Ovary (tissue), 9 donors: Measurements from ENCODE around the gene MECP2. TPM values are rescaled to one million over a fixed set of nuclear protein-coding genes. Genes with fewer than 3 reads are reported as not detected.
A peak's percentile ranks its signal among the peaks of the same experiment; 100 is the strongest.

Experiments used
- DNase-seq, 5 donors: peaks; one replicate each; pipeline ENCODE4 v3.0.0-alpha.2; 2019 to 2020
- H3K27ac ChIP-seq, 2 donors: fragments of 200-600 bp; one replicate each; pipeline versions ENCODE4 v1.5.1 to v1.8.0; 2019 to 2022
- H3K27me3 ChIP-seq: fragments of 200-600 bp; one replicate; pipeline ENCODE4 v1.8.0; 2022
- H3K36me3 ChIP-seq: fragments of 200-600 bp; sonication (generic); one replicate; pipeline ENCODE4 v1.5.1; 2019
- H3K4me1 ChIP-seq: one replicate; pipeline ENCODE4 v1.8.1; 2013; ENCODE audit warnings: mild to moderate bottlenecking, moderate library complexity; ENCODE audit not compliant: insufficient read depth
- H3K4me3 ChIP-seq: fragments of 200-600 bp; sonication (generic); one replicate; pipeline ENCODE4 v1.5.1; 2017
- H3K9me3 ChIP-seq, 2 donors: fragments of 200-600 bp in 1 of 2; sonication (generic) in 1 of 2; one replicate each; pipeline versions ENCODE4 v1.5.1 to v1.8.1; 2013 to 2019; ENCODE audit warnings: mild to moderate bottlenecking in 1 of 2, moderate library complexity in 1 of 2
- EP300 ChIP-seq: sonication (generic); formaldehyde crosslinking; IDR thresholded peaks from one replicate; pipeline ENCODE4 v1.6.1; 2017; ENCODE audit warnings: antibody characterized with exemption
- POLR2A ChIP-seq: fragments of 450-650 bp; IDR thresholded peaks from one replicate; pipeline ENCODE4 v1.6.1; 2017; ENCODE audit warnings: antibody characterized with exemption, mild to moderate bottlenecking, moderate library complexity
- WGBS, 3 donors: extraction: QIAGEN DNeasy Blood & Tissue Kit in 1 of 3; methylation state at CpG; one replicate each; pipeline versions ENCODE4 v1.1.5 to v1.1.7; 2013 to 2017; 5-methylcytosine and 5-hydroxymethylcytosine counted together
- intact Hi-C, 4 donors: fragments of 100-400 bp; cut with DNase I; formaldehyde crosslinking; loops; one replicate each; pipeline versions ENCODE4 v1.11.0 to v1.15.1; 2022 to 2023
- polyA plus RNA-seq, 2 donors: library from polyadenylated mRNA; stranded (reverse); fragments of 200-250 nt in 1 of 2; fragments of 350-450 nt in 1 of 2; fragmentation: Illumina TruSeq in 1 of 2; extraction: RNeasy Lipid Tissue Mini Kit (QIAGEN cat#74804) in 1 of 2; gene quantifications; one replicate each; pipeline ENCODE4 v1.2.3, GENCODE V29; 2013 to 2014
- total RNA-seq, 7 donors: library from RNA; depleted of rRNA in 2 of 7; stranded (reverse); fragments of >200 nt in 2 of 7; fragmentation: NEBNext Ultra II Directional in 3 of 7; extraction: Animal tissue kit (Norgen Biotek cat#: 25700) in 3 of 7; gene quantifications; one replicate each; pipeline versions ENCODE4 v1.1.0 to v1.2.4, GENCODE V29; 2016 to 2023
- TF ChIP-seq, protein P1 (sequence below), 3 donors: fragments of 450-650 bp in 2 of 3; fragments of 200-600 bp in 1 of 3; IDR thresholded peaks; one replicate each; pipeline versions ENCODE4 v1.5.1 to v1.8.0; 2016 to 2022; ENCODE audit warnings: antibody characterized with exemption in 3 of 3, mild to moderate bottlenecking in 1 of 3
- donor health status: DM: no; HTN: no; CAD: no; lungs with moderate emphysema.
- donor health status: DM: no; HTN: no; CAD: no.
- donor health status: Bipolar disorder and iron deficiency.
- donor health status: DM: yes; HTN: yes; CAD: no.
- donor health status: DM: no; HTN: no; CAD: no.
- donor health status: DM: yes; HTN: yes; CAD: no.

The MECP2 gene
- total and polyA plus RNA-seq, 9 donors = 26.8 to 91.2 (median 62.2) TPM

GRCh38 chrX:154020536-154021115 is 76.9 kb downstream of the MECP2 start:
- no peak for DNase-seq
- H3K27ac ChIP-seq = peak overlapping the region; percentile 66 to 80
- H3K4me3 ChIP-seq = peak overlapping the region; percentile 43
- no peaks in the 10 kb centered on the region for H3K36me3 ChIP-seq
- WGBS, 3 donors = 66 to 73% (median 70%) methylated on average over 9 of the region's 9 CpGs
- TF ChIP-seq POLR2A (no peak), EP300 (no peak)
- TF ChIP-seq, protein P1, sequence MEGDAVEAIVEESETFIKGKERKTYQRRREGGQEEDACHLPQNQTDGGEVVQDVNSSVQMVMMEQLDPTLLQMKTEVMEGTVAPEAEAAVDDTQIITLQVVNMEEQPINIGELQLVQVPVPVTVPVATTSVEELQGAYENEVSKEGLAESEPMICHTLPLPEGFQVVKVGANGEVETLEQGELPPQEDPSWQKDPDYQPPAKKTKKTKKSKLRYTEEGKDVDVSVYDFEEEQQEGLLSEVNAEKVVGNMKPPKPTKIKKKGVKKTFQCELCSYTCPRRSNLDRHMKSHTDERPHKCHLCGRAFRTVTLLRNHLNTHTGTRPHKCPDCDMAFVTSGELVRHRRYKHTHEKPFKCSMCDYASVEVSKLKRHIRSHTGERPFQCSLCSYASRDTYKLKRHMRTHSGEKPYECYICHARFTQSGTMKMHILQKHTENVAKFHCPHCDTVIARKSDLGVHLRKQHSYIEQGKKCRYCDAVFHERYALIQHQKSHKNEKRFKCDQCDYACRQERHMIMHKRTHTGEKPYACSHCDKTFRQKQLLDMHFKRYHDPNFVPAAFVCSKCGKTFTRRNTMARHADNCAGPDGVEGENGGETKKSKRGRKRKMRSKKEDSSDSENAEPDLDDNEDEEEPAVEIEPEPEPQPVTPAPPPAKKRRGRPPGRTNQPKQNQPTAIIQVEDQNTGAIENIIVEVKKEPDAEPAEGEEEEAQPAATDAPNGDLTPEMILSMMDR (IDR thresholded peaks at IDR 0.05) = no peak
- H3K9me3 ChIP-seq = no peaks in the 10 kb centered on the region
- no peaks in the 10 kb centered on the region for H3K27me3 ChIP-seq
- intact Hi-C loops = no loop called here
- H3K4me1 ChIP-seq = no peaks in the 10 kb centered on the region

DNA sequence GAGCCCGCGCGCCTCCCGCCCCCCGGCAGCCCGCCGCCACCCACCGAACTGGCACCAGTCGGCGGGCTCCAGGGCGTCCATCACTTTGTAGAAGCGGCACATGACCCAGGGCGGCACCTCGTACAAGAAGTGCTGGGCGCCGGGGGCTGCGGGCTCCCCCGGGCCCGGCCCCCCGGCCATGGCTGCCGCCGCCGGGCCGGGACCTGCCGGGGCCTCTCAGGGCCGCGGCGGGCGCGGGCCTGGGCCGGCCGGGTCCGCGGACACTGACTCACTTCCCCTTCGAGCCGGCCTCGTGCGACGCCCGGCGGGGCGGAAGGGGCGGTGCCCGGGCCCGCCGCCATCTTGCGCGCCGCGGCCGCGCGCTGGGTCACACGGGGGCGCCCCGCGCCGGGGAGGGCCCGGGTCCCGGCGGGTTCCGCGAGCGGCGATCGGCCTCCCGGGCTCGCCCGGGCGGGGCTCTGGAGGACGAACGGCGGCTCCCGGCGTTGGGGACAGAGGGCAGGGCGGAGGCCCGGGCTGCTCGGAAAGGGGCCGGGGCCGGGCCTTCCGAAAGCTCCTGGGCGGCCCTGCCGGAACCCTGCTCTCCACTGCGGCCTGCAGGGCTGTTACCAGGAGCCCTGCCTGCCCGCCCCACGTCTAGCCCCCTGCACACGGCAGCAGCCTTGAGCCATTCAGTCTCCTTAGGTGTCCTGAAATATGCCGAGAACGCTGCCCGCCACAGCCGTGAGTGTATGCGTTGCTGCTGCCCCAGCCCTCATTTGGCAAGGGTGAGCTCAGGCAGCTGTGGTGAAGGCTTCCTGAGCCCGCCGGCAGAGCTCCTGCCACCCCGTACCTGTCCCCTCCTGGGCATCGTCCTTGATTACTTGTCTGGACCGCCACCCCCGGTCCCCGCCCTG is 77.6 kb downstream of the MECP2 start, which contains the start of gene IRAK1:
TSS of gene IRAK1 (minus strand) at position 270 of the 896 bp plus-strand sequence. CDS start at position 180, 90 bp downstream.
- Histone ChIP-seq H3K4me1 (no peaks in the 10 kb centered on the region), H3K36me3 (no peaks in the 10 kb centered on the region), H3K27me3 (no peaks in the 10 kb centered on the region), H3K4me3 (peak within 1 kb of the TSS; percentile 48), H3K27ac (peak within 1 kb of the TSS; percentile 66 to 80), H3K9me3 (no peaks in the 10 kb centered on the region)
- TF ChIP-seq, protein P1 (IDR thresholded peaks at IDR 0.05) = no peak
- TF ChIP-seq POLR2A (no peak), EP300 (no peak)
- peak; percentile 57 to 78 (median 65) for DNase-seq
- 26 to 37% (median 37%) methylated on average over 66 to 99 of the region's 99 CpGs for WGBS, 3 donors
- intact Hi-C loops = loop anchor here in 2 of 4 donors (5.0 kb wide), 2 partner anchors 32 to 72 kb away; no protein-coding TSS in a partner anchor

DNA sequence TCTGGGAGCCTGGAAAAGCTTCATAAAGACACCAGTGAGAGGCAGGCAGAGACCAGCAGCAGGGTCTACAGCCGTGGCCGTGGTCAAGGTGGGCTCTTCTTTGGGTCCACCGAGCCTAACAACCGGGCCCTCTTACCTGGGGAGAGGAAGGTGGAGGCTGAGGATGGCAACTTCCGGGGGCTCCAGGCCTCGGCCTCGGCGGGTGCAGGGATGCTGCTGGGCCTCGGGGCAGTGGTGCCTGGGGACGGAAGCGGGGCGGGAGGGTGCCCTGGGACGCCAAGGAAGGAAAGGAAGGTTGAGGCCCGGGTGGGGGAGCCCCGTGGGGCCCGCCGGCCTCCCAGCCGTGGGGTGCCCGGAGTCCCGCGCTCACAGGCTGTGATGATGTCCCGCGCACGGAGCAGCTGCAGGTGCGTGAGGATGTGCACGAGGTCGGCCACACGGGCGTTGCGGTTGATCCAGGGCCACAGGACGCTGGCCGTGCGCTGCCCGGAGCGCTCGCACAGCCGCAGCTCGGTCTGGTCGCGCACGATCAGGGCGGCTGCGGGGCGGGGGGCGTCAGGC is 78.4 kb downstream of the MECP2 start:
- WGBS, 3 donors = 36 to 49% (median 48%) methylated on average over 26 to 45 of the region's 45 CpGs

More for the DNA sequence above, 78.4 kb downstream of the MECP2 start:
- H3K27me3 ChIP-seq = no peaks in the 10 kb centered on the region
- no peaks in the 10 kb centered on the region for H3K9me3 ChIP-seq
- H3K4me1 ChIP-seq = no peaks in the 10 kb centered on the region
- TF ChIP-seq EP300 (no peak), POLR2A (no peak)
- TF ChIP-seq, protein P1 (IDR thresholded peaks at IDR 0.05) = no peak
- no peak for DNase-seq
- peak overlapping the region; percentile 8 to 71 for H3K27ac ChIP-seq
- peak overlapping the region; percentile 48 for H3K4me3 ChIP-seq
- H3K36me3 ChIP-seq = no peaks in the 10 kb centered on the region
- intact Hi-C loops = loop anchor here in 2 of 4 donors (5.0 kb wide), 2 partner anchors 33 to 73 kb away; no protein-coding TSS in a partner anchor
